ENCODE results near the gene PPP2R5C. TPM values are rescaled to one million over a fixed set of nuclear protein-coding genes. Genes with fewer than 3 reads are reported as not detected.

Gene PPP2R5C
- total and polyA plus RNA-seq, 2 donors (not counting 3 experiments of a cell fraction or from before 2014, with no cell fraction given), result 42.6 to 83.6 TPM

DNA sequence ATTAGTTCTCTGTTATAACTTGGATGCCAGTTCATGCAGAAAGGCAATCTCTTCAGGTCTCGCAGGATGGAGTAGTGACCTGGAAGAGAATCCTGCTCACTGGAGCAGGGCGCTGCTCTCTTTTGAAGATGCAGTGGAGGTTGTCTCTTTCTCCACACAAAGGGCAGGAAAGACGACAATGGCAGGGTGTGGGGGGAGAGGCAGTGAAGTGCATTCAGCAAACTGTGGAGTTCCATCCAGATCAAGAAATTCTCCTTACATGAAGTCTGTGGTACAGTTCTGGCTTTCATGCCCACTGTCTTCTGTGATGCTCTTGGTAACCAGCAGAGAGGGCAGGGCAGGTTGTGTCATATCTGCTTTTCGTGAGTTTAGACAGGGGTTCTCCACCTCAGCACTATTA lies 6.6 kb upstream of the PPP2R5C start:
- dilution Hi-C loops (cut with MboI; ENCODE audit: extremely low pct_ligation_motif_present, low sequenced_read_pairs), result no loop called here

More for the DNA sequence above, 6.6 kb upstream of the PPP2R5C start:
- POLR2A ChIA-PET, result no interaction called here
- TF ChIP-seq, protein P1, sequence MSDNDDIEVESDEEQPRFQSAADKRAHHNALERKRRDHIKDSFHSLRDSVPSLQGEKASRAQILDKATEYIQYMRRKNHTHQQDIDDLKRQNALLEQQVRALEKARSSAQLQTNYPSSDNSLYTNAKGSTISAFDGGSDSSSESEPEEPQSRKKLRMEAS (IDR thresholded peaks at IDR 0.05; ENCODE audit: insufficient read depth, insufficient read length), result no peak
- TF ChIP-seq POLR2AphosphoS5 (IDR thresholded peaks at IDR 0.05; ENCODE audit: insufficient read depth, low read depth, low read length) (no peak), GATA2 (IDR thresholded peaks at IDR 0.05; ENCODE audit: insufficient read depth, insufficient read length, low read depth, low read length) (no peak), FOS (IDR thresholded peaks at IDR 0.05; ENCODE audit: borderline replicate concordance, insufficient read depth, low read length) (no peak), EZH2 (IDR thresholded peaks at IDR 0.05; ENCODE audit: borderline replicate concordance, low read depth, low read length, severe bottlenecking) (no peak), POLR2A (IDR thresholded peaks at IDR 0.05; ENCODE audit: low read depth, low read length) (no peak), JUN (IDR thresholded peaks at IDR 0.05; ENCODE audit: borderline replicate concordance, insufficient read depth, insufficient read length, low read depth) (no peak), MYC (IDR thresholded peaks at IDR 0.05; ENCODE audit: low read depth, low read length) (no peak)
- TF ChIP-seq, protein P2, sequence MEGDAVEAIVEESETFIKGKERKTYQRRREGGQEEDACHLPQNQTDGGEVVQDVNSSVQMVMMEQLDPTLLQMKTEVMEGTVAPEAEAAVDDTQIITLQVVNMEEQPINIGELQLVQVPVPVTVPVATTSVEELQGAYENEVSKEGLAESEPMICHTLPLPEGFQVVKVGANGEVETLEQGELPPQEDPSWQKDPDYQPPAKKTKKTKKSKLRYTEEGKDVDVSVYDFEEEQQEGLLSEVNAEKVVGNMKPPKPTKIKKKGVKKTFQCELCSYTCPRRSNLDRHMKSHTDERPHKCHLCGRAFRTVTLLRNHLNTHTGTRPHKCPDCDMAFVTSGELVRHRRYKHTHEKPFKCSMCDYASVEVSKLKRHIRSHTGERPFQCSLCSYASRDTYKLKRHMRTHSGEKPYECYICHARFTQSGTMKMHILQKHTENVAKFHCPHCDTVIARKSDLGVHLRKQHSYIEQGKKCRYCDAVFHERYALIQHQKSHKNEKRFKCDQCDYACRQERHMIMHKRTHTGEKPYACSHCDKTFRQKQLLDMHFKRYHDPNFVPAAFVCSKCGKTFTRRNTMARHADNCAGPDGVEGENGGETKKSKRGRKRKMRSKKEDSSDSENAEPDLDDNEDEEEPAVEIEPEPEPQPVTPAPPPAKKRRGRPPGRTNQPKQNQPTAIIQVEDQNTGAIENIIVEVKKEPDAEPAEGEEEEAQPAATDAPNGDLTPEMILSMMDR (IDR thresholded peaks at IDR 0.05; ENCODE audit: extremely low read depth in 1 of 2, insufficient read depth in 1 of 2, low read depth in 1 of 2, low read length in 2 of 2), result no peak
- Histone ChIP-seq H3K9me3 (replicated peaks; ENCODE audit: control insufficient read depth, insufficient read depth, low read length) (no peaks in the 10 kb centered on the region), H3K9me1 (replicated peaks; ENCODE audit: control insufficient read depth, extremely low read depth, insufficient read depth, low read length) (no peaks in the 10 kb centered on the region), H3K4me3 (replicated peaks in 1 of 3; ENCODE audit: insufficient read depth in 1 of 3, low read depth in 1 of 3, low read length in 3 of 3) (no peak overlapping the region), H3K79me2 (ENCODE audit: control insufficient read depth, insufficient read depth, low read length) (no peaks in the 10 kb centered on the region), H3K4me1 (ENCODE audit: control insufficient read depth, extremely low read depth, insufficient read depth, low read length) (peaks cover under 1% of the 10 kb centered on the region), H3K27me3 (ENCODE audit: control insufficient read depth in 2 of 2, insufficient read depth in 2 of 2, low read length in 2 of 2) (peaks cover 34 to 52% of the 10 kb centered on the region in 2 experiments), H3K27ac (ENCODE audit: insufficient read depth, low read depth, low read length) (no peak overlapping the region), H3K9ac (replicated peaks; ENCODE audit: extremely low read depth, insufficient read depth, low read length) (no peak overlapping the region), H3K4me2 (ENCODE audit: insufficient read depth, low read length) (no peak overlapping the region), H2AFZ (ENCODE audit: low read depth, low read length) (no peak overlapping the region), H4K20me1 (replicated peaks; ENCODE audit: control insufficient read depth, extremely low read depth, insufficient read depth, low read length) (no peaks in the 10 kb centered on the region), H3K36me3 (ENCODE audit: control insufficient read depth in 2 of 2, extremely low read depth in 1 of 2, insufficient read depth in 2 of 2, low read length in 2 of 2) (no peaks in the 10 kb centered on the region)
- intact Hi-C loops (cut with micrococcal nuclease), result no loop called here
- no TSS peak for BruUV-seq (replicated peaks)
- CTCF ChIA-PET, result no interaction called here
- no peak for DNase-seq (ENCODE audit: low read depth, low spot score)
- no peak for FAIRE-seq
